HG02571 (cell line): ENCODE measurements around the gene KIRREL1.

Experiments used
- ATAC-seq: cut with Tn5 transposase; IDR thresholded peaks from one replicate; pipeline ENCODE4 v1.9.1; 2021; ENCODE audit warnings: mild to moderate bottlenecking, moderate library complexity; ENCODE audit not compliant: unreplicated experiment

Gene KIRREL1

DNA sequence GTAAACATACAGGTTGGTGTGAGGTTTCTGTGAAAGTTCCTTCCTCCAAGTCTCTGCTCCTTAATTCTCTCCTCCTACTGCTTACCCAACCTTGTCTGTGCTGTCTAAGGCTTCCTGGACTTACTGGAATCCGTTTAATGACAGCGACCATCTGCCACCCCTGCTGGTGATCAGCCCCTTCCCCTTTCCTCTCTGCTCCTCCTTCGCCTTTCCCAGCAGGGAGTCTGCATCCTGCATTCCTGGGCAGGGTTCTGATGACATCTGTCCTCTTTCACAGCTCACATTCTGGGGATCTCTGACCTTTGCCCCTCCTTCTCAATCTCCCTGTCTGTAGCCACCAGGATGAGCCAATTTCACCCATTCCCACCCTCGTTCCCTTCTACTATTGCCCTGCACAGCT lies 66.5 kb downstream of the KIRREL1 start:
- ATAC-seq, result no peak

DNA sequence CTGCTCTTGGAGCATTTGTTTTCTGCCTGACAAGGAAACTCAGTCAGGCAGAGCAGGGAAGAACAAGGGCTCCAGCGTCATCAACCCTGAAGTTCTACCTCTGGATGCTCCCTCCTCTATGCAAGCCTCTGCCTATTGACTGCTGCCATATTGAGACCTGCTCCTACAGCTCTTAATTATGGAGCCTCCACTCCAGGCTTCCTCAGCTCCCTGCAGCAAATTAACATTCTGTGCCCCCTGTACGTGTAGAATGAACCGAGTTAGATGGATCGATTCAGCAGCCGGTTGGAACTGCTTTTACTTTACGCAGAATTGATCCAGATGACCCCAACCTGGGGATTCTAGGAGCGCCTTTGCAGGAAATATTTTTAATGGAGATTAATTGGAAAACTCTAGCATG lies 68.7 kb downstream of the KIRREL1 start:
- no peak for ATAC-seq

DNA sequence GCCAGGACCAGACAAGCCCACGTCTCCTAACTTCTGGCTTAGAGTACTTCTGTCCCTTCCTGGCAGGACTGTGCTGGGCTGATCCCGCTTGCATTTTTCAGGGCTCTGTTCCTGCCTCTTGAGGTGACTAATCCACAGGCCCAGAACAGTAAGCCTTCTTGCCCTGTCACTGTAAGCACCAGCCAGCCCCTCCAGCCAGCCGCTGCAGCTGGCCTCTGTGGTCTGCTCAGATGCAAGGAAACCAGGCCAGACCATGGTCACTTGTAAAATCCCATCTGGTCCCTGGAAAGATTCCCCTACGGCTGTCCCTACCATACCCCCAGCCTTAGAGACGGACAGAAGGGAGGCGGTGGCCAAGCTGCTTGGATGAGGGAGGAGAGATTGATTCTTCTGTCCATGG lies 74.2 kb downstream of the KIRREL1 start:
- no peak for ATAC-seq

DNA sequence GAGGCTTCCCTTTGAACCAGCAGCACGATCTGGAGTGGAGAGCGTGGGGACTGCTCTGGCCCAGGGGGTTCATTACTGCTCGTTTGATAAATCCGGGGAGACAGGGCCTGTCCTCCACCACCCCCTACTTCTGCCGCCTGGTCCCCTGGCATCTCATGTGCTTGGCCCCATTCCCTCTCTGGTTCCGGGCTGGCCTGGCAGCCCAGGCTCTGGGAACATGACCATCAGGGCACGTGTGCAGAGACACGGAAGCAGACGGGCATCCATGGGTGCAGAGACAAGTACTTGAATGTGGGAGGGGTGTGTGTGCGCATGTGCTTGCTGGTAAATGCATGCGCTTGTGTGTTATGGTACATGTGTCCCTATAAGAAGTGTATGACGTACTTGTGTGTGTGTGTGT lies 75.5 kb downstream of the KIRREL1 start:
- ATAC-seq, result no peak

DNA sequence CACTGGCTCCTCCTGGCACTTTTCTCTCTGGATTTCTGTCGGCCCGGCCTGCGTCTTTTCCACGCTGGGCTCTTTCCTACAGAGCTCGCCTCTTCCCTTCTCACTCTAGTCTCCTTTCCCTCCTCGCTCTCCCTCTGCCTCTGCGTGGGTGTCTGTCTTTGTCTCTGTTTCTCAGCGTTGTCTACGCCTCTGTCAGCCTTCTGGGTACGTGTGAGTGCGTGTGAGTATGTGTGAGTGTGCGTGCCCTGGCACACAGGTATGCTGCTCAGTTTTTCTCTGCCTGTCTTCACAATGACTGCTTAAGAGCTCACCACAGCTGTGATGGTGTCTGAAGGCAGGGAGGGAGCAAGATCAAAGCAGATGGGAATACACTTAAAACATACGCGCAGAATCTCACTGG lies 77.7 kb downstream of the KIRREL1 start:
- no peak for ATAC-seq

DNA sequence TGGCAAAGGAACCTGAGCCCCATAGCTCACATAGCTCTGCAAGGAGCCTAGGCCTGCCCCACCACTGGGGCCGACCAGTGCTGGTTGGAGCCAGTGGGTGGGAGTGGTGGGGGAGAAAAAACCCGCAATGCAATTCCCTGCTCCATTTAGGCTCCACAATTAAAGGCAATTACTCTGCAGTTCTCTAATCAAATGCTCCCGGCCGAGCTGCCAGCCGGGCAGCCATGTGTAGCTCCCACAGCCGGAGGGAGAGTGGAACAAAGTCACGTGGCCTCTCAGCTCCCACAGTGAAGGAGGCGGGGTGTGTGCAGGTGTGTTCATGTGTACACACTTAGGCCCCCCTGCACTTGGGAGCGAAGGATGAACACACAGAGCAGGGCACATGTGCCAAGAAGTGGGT lies 81.6 kb downstream of the KIRREL1 start:
- ATAC-seq, result no peak

DNA sequence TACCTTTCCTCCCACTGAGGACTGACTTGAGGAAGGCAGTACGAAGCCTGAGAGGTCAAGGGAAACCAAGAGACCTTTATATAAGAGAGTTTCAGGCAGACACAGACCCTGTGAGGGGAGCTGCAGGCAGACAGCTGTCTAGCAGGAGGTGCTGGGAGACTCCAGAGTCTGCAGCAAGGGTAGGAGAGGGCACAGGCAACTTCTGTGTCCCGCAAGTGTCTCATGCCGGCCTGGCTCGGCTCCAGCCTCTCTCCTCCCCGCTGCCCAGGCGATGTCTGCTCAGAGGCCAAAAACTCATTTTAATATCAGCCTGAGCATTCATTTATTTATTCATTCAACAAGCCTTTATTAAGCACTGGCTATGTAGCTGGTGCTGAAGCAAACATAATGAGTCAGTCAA lies 83.0 kb downstream of the KIRREL1 start:
- ATAC-seq, result no peak

DNA sequence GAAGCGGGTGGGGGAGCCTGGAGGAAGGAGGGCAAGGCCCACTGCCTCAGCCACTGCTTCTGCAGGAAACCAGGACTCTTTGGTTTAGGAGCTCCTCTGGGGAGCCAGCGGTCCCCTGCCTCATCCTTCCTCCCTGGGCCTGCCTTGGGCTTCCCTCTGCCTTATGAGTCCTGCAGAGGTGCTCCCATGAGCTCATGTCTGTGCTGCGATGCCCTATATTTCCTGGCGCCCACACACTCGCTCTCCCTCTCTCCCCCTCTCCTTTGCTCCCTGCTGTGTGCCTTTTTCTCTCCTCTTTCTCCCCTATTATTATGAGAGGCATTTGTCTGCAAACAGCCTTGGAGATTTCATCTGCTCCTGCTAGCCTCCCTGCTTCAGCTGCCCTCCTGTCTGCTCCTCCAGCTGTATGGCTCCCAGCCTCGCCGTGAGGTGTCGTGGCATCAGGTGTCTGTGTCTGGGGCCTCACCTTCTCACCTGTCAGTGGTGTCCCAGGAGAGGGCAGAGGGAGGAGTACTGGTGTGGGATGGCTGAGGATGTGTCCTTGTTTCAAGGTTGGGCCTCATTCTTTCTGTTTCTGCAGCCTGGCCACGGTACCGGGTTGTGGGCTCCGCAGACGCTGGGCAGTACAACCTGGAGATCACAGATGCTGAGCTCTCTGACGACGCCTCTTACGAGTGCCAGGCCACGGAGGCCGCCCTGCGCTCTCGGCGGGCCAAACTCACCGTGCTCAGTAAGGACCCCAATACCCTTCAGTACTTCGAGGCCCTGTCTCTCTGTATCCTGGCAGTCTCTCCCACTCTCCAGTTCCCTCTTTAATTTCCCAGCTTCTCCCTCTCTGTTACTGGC lies 84.2 kb downstream of the KIRREL1 start:
- no peak for ATAC-seq

DNA sequence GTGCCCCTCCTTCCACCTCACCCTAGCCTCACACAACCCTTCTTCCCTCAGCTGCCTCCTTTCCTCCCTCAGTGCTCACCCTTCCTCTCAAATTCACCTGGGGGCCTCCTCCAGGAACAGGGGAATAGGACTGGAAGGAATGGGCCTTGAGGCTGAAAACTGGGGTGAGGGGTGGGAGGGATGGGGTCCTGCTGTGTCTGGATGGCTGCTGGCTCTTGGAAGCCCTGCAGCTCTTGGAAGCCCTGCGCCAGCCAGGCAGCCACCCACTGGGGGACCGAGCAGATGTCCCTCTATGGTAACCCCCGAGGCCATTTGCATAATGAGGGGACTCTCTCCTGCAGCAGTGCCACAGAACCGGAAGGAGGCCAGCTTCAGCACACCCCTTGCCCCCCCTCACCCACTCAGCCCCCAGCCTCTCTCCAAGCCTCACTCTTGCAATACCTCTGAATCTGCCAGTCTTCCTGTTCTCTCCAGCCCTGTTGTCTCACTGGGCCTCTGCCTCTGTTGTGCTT lies 85.2 kb downstream of the KIRREL1 start:
- no peak for ATAC-seq

DNA sequence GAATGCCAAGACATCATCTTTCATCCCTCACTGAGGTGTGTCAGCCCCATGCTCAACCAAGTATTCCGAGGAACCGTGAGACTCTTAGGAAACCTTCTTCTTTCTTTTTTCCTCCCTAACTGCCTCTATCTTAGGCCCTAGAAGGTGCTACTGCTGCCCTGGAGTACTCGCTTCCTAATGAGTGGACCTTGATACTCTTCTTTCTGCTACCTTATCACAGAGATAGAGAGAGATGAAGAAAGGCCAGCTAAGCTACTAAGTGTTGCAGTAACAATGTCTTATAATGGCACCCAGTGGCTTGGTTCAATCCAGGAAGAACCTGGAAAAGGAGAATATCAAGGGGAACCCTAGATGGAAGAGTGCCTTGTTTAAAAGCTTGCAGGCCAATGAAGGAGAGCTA lies 86.6 kb downstream of the KIRREL1 start:
- ATAC-seq, result no peak

DNA sequence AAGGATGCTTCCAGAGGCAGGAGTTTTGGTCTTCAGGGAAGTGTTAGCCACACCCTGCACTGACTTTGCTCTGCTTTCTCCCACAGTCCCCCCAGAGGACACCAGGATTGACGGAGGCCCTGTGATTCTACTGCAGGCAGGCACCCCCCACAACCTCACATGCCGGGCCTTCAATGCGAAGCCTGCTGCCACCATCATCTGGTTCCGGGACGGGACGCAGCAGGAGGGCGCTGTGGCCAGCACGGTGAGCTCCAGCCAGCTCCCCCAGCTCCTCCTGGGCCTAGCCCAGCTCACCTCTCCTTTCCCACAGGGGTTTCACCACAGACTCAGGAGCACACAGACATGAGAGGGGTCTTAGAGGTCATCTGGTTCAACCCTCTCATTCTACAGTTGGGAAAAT lies 90.9 kb downstream of the KIRREL1 start:
- no peak for ATAC-seq

DNA sequence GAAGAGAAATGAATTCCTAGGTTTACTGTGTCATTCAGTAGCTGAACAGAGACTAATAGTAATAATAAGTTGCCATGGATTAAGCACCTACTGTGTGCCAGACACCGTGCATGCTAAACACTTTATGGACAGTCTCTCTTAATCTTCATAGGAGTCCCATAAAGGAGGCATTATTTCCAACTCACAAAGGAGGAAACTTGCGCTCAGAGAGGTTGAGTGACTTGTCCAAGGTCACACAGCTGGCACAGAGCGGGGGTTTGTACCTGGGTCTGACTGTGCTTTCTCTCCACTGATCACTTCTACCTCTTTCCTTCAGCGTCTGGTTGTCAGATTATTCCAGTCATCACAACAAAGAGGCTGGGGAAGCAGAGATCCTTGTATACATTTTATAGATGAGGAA lies 91.3 kb downstream of the KIRREL1 start:
- ATAC-seq, result no peak

DNA sequence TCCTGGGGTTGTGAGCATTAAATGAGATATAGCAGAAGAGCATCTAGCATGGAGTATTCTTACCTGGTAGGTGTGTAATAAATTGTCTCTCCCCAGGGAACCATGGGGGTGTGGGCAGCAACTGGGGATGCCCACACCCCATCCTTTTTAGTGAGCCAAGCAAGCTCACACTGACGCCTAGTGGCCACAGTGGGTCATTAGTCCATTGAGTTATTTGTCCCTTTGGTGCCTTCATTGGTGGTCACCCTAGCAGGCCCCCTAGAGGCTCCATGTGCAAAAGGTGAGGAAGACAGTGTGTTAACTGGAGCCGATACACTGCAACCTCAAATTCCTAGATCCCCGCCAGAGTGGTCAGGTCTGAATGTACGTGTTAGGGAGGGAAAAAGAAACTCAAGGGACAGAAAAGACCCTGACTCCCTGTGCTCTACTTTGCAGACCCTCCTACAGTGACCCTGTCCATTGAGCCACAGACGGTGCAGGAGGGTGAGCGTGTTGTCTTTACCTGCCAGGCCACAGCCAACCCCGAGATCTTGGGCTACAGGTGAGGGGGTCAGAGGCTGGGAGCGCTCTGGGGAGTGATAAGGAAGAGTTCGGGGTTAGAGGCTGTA lies 94.0 kb downstream of the KIRREL1 start:
- no peak for ATAC-seq

DNA sequence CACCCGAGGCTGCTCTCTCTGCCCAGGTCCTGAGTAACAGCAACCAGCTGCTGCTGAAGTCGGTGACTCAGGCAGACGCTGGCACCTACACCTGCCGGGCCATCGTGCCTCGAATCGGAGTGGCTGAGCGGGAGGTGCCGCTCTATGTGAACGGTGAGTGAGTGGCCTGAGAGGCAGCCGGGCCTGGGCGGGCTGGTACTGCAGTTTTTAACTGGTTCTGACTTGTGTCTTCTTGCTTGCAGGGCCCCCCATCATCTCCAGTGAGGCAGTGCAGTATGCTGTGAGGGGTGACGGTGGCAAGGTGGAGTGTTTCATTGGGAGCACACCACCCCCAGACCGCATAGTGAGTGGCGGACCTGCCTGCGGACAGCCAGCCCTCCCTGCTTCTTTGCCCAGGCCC lies 96.0 kb downstream of the KIRREL1 start:
- no peak for ATAC-seq

DNA sequence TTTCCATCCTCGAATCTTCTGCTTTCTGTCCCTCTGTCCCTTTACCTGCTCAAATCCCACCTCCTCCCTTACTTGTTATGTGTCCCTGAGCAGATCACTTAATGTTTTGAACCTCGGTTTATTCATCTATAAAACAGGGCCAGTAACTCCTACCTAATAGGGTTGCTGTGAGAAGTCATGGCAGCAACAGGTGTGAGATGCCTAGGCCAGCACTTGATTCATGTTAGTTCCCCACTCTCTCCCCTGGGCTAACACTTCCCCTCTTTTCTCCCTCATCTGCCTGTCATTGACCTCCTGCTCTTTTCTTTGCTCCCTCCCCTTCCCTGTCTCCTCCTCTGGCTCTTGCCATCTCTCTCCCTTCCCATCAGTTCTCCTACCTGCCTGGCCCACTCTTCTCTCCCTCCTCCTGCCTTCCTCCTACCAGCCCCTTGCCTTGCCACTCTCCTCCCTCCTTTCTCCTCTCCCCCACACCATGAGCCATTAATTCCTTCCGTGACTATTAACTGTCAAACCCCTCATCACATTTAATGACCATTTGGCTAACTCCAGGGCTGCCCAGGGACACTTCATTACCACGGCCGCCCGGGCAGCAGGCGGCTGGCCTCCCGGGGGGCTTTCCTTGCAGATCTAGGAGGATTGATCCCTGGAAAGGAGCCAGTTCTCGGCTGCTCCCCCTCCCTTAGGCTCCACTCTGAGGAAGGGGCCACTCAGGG lies 96.6 kb downstream of the KIRREL1 start:
- ATAC-seq, result no peak

DNA sequence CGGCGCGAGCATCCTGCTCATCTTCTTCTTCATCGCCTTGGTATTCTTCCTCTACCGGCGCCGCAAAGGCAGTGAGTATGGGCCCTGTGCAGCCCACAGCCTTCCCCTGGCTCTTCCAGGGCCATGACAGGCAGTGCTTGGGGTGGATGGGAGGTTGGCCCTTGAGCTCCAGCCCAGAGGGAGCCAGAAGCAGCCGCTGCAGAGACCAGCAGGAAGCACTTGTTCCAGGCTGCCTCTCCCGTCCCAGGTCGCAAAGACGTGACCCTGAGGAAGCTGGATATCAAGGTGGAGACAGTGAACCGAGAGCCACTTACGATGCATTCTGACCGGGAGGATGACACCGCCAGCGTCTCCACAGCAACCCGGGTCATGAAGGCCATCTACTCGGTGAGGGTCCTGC lies 99.9 kb downstream of the KIRREL1 start:
- ATAC-seq, result no peak

DNA sequence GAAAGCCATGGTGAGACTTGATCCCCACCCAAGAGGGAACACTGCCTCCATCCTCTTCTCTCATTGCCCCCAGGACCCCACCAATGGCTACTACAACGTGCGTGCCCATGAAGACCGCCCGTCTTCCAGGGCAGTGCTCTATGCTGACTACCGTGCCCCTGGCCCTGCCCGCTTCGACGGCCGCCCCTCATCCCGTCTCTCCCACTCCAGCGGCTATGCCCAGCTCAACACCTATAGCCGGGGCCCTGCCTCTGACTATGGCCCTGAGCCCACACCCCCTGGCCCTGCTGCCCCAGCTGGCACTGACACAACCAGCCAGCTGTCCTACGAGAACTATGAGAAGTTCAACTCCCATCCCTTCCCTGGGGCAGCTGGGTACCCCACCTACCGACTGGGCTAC lies 101.1 kb downstream of the KIRREL1 start:
- no peak for ATAC-seq

DNA sequence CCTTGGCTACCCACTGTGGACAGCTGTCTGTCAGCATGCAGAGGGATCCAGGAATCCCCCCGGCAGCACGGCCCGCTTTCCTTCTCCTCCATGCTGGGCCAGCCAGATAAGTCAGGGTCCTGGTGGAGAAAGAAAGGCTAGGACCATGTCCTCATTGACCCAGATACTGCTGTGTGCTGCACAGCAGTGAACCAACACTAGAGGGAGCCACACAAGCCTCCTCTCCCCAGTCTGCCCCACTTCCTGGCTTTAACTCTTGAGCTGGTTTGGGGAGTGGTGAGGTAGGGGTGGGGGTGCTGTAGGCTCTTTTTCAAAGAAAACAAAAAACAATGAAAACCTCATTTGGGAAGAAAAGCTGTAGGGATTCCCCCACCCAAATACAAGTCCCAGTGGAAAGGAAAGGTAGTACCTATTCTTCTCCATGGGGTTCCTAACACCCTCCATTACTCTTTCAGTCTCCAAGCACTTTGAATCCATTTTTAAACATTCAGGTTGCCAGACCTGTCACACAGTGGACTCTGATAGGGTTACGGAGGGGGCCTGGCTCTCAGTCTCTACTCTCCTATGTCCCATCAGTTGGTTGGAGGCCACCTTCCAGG lies 102.4 kb downstream of the KIRREL1 start:
- no peak for ATAC-seq

DNA sequence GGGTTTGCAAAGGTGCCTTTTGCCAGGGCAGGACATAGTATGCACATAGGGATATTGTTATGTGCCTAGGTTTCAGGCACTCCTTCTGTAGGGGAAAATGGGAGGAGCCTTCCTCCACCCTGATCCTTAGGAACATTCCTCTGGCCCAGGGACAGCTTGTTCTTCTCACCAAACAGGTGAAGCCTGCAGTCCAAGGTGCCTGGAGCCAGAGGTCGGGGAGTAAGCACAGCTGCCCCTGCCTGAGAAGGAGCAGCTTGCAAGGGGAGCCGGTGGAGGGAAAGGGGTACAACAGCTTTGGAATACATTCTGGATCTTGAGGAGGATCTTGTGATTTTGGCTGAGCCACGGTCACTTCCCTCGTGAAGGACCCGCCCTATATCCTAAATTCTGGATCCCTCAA lies 104.8 kb downstream of the KIRREL1 start:
- ATAC-seq, result no peak

DNA sequence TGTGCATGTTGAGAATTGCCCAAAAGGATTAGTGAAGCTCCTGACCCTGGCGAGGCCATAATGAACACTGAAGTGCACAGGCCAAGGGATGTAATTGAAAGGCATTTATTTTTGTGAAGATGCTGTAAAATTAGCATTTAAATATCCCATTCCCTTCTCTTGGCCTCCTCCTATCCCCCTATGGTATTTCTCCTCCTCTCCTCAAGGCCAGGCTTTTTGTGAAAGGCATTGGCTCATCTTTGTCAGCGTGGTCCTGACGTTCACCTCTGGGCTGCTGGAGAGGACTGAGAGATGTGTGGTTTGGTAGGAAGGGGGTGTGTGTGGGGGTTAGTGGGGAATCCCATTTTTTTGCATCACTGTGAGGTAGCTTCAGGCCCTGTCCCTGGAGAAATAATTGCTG lies 105.7 kb downstream of the KIRREL1 start:
- no peak for ATAC-seq

DNA sequence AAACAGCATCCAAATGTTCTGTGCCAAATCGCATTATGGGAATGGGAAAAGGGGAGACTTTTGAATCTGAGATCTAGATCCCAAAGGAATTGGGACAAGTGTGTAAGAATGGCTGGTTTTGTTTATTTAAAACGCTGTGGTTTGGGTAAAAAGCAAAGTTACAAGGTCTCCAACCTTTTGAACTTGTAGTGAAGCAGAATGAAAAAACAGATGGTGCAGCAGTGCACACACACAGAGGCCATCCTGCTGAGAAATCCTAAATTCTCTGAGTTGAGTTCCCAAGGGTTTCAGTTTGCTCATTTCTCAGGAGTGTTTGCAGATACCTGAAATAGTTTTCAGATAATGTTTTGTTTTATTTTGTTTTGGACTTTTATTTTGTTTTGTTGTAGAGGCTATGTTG lies 107.1 kb downstream of the KIRREL1 start:
- no peak for ATAC-seq

DNA sequence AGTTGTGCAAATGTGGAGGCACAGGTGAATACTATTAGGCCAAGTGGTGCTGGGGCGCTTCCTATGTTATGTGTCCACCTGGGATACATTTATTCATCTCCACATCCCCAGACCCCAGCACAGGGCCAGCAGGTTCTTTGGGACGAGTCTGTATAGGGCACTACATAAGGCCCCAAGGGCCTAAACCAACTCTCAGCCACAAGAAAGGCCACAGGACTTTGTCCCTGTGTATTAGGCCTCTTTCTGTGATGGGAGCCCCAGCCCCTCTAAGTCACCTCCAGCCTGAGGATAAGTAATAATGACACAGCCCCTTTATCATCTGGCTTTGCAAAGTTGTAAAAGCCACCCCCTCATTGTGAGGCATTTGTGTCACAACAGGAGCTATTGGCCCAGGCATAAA lies 108.0 kb downstream of the KIRREL1 start:
- ATAC-seq, result no peak
